ENCODE measurements around the gene ERVFRD-1. TPM values are rescaled to one million over a fixed set of nuclear protein-coding genes. Genes with fewer than 3 reads are reported as not detected.

Gene ERVFRD-1
- total and polyA plus RNA-seq, 2 donors (not counting 3 experiments of a cell fraction or from before 2014, with no cell fraction given), result not detected

DNA sequence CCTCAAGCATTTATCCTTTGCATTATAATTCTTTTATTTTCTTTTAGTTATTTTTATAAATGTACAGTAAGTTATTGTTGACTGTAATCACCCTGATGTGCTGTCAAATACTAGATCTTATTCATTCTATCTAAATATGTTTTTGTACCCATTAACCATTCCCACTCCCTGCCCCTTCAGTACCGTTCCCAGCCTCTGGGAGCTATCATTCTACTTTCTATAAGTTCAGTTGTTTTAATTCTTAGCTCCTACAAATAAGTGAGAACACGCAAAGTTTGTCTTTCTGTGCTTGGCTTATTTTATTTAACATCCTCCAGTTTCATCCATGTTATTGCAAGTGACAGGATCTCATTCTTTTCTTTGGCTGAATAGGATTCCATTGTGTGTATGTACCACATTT lies 12.5 kb upstream of the ERVFRD-1 start:
- H3K9me3 ChIP-seq (replicated peaks; ENCODE audit: control insufficient read depth, insufficient read depth, low read length), result no peaks in the 10 kb centered on the region
- no peaks in the 10 kb centered on the region for H3K27me3 ChIP-seq (ENCODE audit: control insufficient read depth in 2 of 2, insufficient read depth in 2 of 2, low read length in 2 of 2)
- no peak overlapping the region for H3K27ac ChIP-seq (ENCODE audit: insufficient read depth, low read depth, low read length)
- H3K36me3 ChIP-seq (ENCODE audit: control insufficient read depth in 2 of 2, extremely low read depth in 1 of 2, insufficient read depth in 2 of 2, low read length in 2 of 2), result no peaks in the 10 kb centered on the region
- peaks cover 12% of the 10 kb centered on the region for H3K4me1 ChIP-seq (ENCODE audit: control insufficient read depth, extremely low read depth, insufficient read depth, low read length)
- H3K4me3 ChIP-seq (replicated peaks in 1 of 3; ENCODE audit: insufficient read depth in 1 of 3, low read depth in 1 of 3, low read length in 3 of 3), result no peak overlapping the region
- ChIA-PET POLR2A (no interaction called here), CTCF (interaction anchor here (0.6 to 1.8 kb wide), 10 partner anchors 8 to 451 kb away, joined by 3 to 4 read pairs (median 4); partner anchors contain the start of gene SMIM13)
- H3K9me1 ChIP-seq (replicated peaks; ENCODE audit: control insufficient read depth, extremely low read depth, insufficient read depth, low read length), result no peaks in the 10 kb centered on the region
- intact Hi-C loops (cut with micrococcal nuclease) (no loop called here), dilution Hi-C loops (cut with MboI; ENCODE audit: extremely low pct_ligation_motif_present, low sequenced_read_pairs) (no loop called here)
- TF ChIP-seq GATA2 (IDR thresholded peaks at IDR 0.05; ENCODE audit: insufficient read depth, insufficient read length, low read depth, low read length), result no peak
- TF ChIP-seq JUN (IDR thresholded peaks at IDR 0.05; ENCODE audit: borderline replicate concordance, insufficient read depth, insufficient read length, low read depth), result no peak
- no peak for TF ChIP-seq MYC (IDR thresholded peaks at IDR 0.05; ENCODE audit: low read depth, low read length)
- no peak for TF ChIP-seq FOS (IDR thresholded peaks at IDR 0.05; ENCODE audit: borderline replicate concordance, insufficient read depth, low read length)
- TF ChIP-seq, protein P1, sequence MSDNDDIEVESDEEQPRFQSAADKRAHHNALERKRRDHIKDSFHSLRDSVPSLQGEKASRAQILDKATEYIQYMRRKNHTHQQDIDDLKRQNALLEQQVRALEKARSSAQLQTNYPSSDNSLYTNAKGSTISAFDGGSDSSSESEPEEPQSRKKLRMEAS (IDR thresholded peaks at IDR 0.05; ENCODE audit: insufficient read depth, insufficient read length), result no peak
- no peak for TF ChIP-seq POLR2AphosphoS5 (IDR thresholded peaks at IDR 0.05; ENCODE audit: insufficient read depth, low read depth, low read length)
- TF ChIP-seq, protein P2, sequence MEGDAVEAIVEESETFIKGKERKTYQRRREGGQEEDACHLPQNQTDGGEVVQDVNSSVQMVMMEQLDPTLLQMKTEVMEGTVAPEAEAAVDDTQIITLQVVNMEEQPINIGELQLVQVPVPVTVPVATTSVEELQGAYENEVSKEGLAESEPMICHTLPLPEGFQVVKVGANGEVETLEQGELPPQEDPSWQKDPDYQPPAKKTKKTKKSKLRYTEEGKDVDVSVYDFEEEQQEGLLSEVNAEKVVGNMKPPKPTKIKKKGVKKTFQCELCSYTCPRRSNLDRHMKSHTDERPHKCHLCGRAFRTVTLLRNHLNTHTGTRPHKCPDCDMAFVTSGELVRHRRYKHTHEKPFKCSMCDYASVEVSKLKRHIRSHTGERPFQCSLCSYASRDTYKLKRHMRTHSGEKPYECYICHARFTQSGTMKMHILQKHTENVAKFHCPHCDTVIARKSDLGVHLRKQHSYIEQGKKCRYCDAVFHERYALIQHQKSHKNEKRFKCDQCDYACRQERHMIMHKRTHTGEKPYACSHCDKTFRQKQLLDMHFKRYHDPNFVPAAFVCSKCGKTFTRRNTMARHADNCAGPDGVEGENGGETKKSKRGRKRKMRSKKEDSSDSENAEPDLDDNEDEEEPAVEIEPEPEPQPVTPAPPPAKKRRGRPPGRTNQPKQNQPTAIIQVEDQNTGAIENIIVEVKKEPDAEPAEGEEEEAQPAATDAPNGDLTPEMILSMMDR (IDR thresholded peaks at IDR 0.05; ENCODE audit: extremely low read depth in 1 of 2, insufficient read depth in 1 of 2, low read depth in 1 of 2, low read length in 2 of 2), result peak in 1 of 2 donors; percentile 7
- H3K79me2 ChIP-seq (ENCODE audit: control insufficient read depth, insufficient read depth, low read length), result peaks cover 59% of the 10 kb centered on the region
- no peak overlapping the region for H3K9ac ChIP-seq (replicated peaks; ENCODE audit: extremely low read depth, insufficient read depth, low read length)
- DNase-seq (ENCODE audit: low read depth, low spot score) (no peak), FAIRE-seq (no peak)
- no peaks in the 10 kb centered on the region for H4K20me1 ChIP-seq (replicated peaks; ENCODE audit: control insufficient read depth, extremely low read depth, insufficient read depth, low read length)
- BruUV-seq (replicated peaks), result no TSS peak
- H2AFZ ChIP-seq (ENCODE audit: low read depth, low read length), result no peak overlapping the region
- no peak overlapping the region for H3K4me2 ChIP-seq (ENCODE audit: insufficient read depth, low read length)
